H1 (cell line): Measurements from ENCODE around the gene TMEM25. TPM values are rescaled to one million over a fixed set of nuclear protein-coding genes. Genes with fewer than 3 reads are reported as not detected.

Source experiments
- CTCF ChIA-PET: fragments of 300-600 bp; sonication (Branson Sonifier 250); formaldehyde crosslinking; loops from one replicate; lab custom pipeline; 2021; ENCODE audit not compliant: partially characterized antibody; lab: Charles Lee
- POLR2A ChIA-PET: fragments of 300-600 bp; sonication (Branson Sonifier 250); formaldehyde crosslinking; loops from one replicate; lab custom pipeline; 2021; ENCODE audit warnings: inconsistent platforms; ENCODE audit not compliant: partially characterized antibody; lab: Charles Lee
- DNase-seq, 2 experiments: peaks; one replicate each; pipeline versions ENCODE4 v3.0.0 to v3.0.0-alpha.2; 2010 to 2022; ENCODE audit warnings: low spot score in 2 of 2, low read depth in 1 of 2, mixed read lengths in 1 of 2
- FAIRE-seq: peaks from 2 replicates; lab custom pipeline; 2011; peaks lifted over from hg19 to GRCh38; lab: Jason Lieb, UNC
- H2AFZ ChIP-seq: 2 replicates; pipeline ENCODE4 v1.8.1; 2012; ENCODE audit warnings: low read length, inconsistent platforms
- H2AK5ac ChIP-seq: 2 replicates; pipeline ENCODE4 v1.6.1; 2013; ENCODE audit warnings: low read depth, low read length
- H2BK120ac ChIP-seq: replicated peaks from 2 replicates; pipeline ENCODE3; 2013; ENCODE audit warnings: low read depth, low read length, inconsistent platforms
- H2BK12ac ChIP-seq: 2 replicates; pipeline ENCODE4 v1.6.1; 2013; ENCODE audit warnings: low read depth, low read length
- H2BK15ac ChIP-seq: 2 replicates; pipeline ENCODE4 v1.6.1; 2013; ENCODE audit warnings: low read length
- H2BK20ac ChIP-seq: 2 replicates; pipeline ENCODE4 v1.6.1; 2013; ENCODE audit warnings: low read length
- H2BK5ac ChIP-seq: 2 replicates; pipeline ENCODE4 v1.6.1; 2013; ENCODE audit warnings: low read depth, low read length
- H3K14ac ChIP-seq: 2 replicates; pipeline ENCODE4 v1.6.1; 2013; ENCODE audit warnings: inconsistent platforms; ENCODE audit not compliant: insufficient read length
- H3K18ac ChIP-seq: 2 replicates; pipeline ENCODE4 v1.6.1; 2013; ENCODE audit warnings: low read length; ENCODE audit errors: extremely low read depth
- H3K23ac ChIP-seq: 2 replicates; pipeline ENCODE4 v1.6.1; 2013; ENCODE audit warnings: inconsistent platforms; ENCODE audit not compliant: insufficient read length
- H3K23me2 ChIP-seq: 2 replicates; pipeline ENCODE4 v1.6.1; 2013; ENCODE audit warnings: low read depth, low read length
- H3K27ac ChIP-seq: 2 replicates; pipeline ENCODE4 v1.6.1; 2011; ENCODE audit warnings: low read depth, low read length, inconsistent platforms
- H3K27me3 ChIP-seq, 4 experiments: replicated peaks in 1 of 4; 1 replicate in 1 of 4; 2 replicates in 3 of 4; pipeline versions ENCODE4 v1.6.1 to v1.8.1; 2011 to 2013; ENCODE audit warnings: low read length in 3 of 4, mild to moderate bottlenecking in 3 of 4, inconsistent platforms in 2 of 4, mixed read lengths in 2 of 4, moderate library complexity in 1 of 4; ENCODE audit not compliant: control insufficient read depth in 3 of 4, insufficient read depth in 3 of 4; ENCODE audit errors: extremely low read depth in 1 of 4
- H3K36me3 ChIP-seq, 4 experiments: 2 replicates each; pipeline versions ENCODE4 v1.6.1 to v1.8.1; 2011 to 2013; ENCODE audit warnings: mild to moderate bottlenecking in 4 of 4, low read length in 3 of 4, moderate library complexity in 2 of 4, control low read depth in 1 of 4, inconsistent platforms in 1 of 4; ENCODE audit not compliant: insufficient read depth in 4 of 4, control insufficient read depth in 2 of 4
- H3K4ac ChIP-seq: replicated peaks from 2 replicates; pipeline ENCODE3; 2013; ENCODE audit warnings: low read length, low read depth, mixed read lengths, inconsistent platforms; ENCODE audit not compliant: insufficient read length
- H3K4me1 ChIP-seq, 4 experiments: replicated peaks in 1 of 4; 1 replicate in 1 of 4; 2 replicates in 3 of 4; pipeline versions ENCODE4 v1.6.1 to v1.8.1; 2011 to 2013; ENCODE audit warnings: low read length in 3 of 4, inconsistent platforms in 2 of 4, mixed read lengths in 1 of 4; ENCODE audit not compliant: insufficient read depth in 4 of 4, control insufficient read depth in 3 of 4
- H3K4me2 ChIP-seq, 2 experiments: 2 replicates each; pipeline versions ENCODE4 v1.6.1 to v1.8.1; 2011 to 2013; ENCODE audit warnings: low read depth in 2 of 2, low read length in 2 of 2, control low read depth in 1 of 2, inconsistent platforms in 1 of 2, mild to moderate bottlenecking in 1 of 2; ENCODE audit not compliant: insufficient read depth in 1 of 2
- H3K4me3 ChIP-seq, 4 experiments: fragments of 200-600, 300-600 bp in 1 of 4; sonication (generic), shearing (Covaris generic), sonication (Bioruptor Twin) in 1 of 4; 2 replicates each; pipeline versions ENCODE4 v1.5.1 to v1.8.1; 2011 to 2016; ENCODE audit warnings: low read length in 4 of 4, low read depth in 3 of 4, control low read depth in 2 of 4, inconsistent platforms in 2 of 4, mild to moderate bottlenecking in 2 of 4, mixed read lengths in 1 of 4, moderate library complexity in 1 of 4; ENCODE audit not compliant: insufficient read depth in 2 of 4; ENCODE audit errors: extremely low read depth in 1 of 4
- H3K56ac ChIP-seq: replicated peaks from 2 replicates; pipeline ENCODE3; 2013; ENCODE audit warnings: low read depth, mild to moderate bottlenecking, mixed read lengths, low read length, inconsistent platforms; ENCODE audit not compliant: insufficient read length
- H3K79me1 ChIP-seq: 2 replicates; pipeline ENCODE4 v1.6.1; 2013; ENCODE audit warnings: low read depth, low read length, control low read depth
- H3K79me2 ChIP-seq, 2 experiments: 2 replicates each; pipeline versions ENCODE4 v1.6.1 to v1.8.1; 2012 to 2013; ENCODE audit warnings: low read length in 2 of 2, mild to moderate bottlenecking in 2 of 2, inconsistent platforms in 1 of 2; ENCODE audit not compliant: insufficient read depth in 2 of 2, control insufficient read depth in 1 of 2
- H3K9ac ChIP-seq, 4 experiments: replicated peaks in 1 of 4; 1 replicate in 1 of 4; 2 replicates in 3 of 4; pipeline versions ENCODE4 v1.6.1 to v1.8.1; 2011 to 2013; ENCODE audit warnings: low read depth in 3 of 4, low read length in 3 of 4, control low read depth in 2 of 4, mild to moderate bottlenecking in 2 of 4, moderate library complexity in 2 of 4, inconsistent platforms in 1 of 4; ENCODE audit errors: extremely low read depth in 1 of 4
- H3K9me3 ChIP-seq, 2 experiments: 2 replicates each; pipeline versions ENCODE4 v1.6.1 to v1.8.1; 2012 to 2013; ENCODE audit warnings: mild to moderate bottlenecking in 2 of 2, moderate library complexity in 2 of 2, control low read depth in 1 of 2, inconsistent platforms in 1 of 2, low read depth in 1 of 2, low read length in 1 of 2, mixed read lengths in 1 of 2; ENCODE audit not compliant: insufficient read depth in 2 of 2
- H4K20me1 ChIP-seq, 2 experiments: replicated peaks in 1 of 2; 2 replicates each; pipeline versions ENCODE3 to v1.8.1; 2011 to 2013; ENCODE audit warnings: inconsistent platforms in 2 of 2, low read length in 2 of 2, mild to moderate bottlenecking in 1 of 2; ENCODE audit not compliant: insufficient read depth in 2 of 2, control insufficient read depth in 1 of 2
- H4K5ac ChIP-seq: 2 replicates; pipeline ENCODE4 v1.6.1; 2013; ENCODE audit warnings: low read length, low read depth, mixed read lengths, inconsistent platforms; ENCODE audit not compliant: insufficient read length
- H4K8ac ChIP-seq: 2 replicates; pipeline ENCODE4 v1.8.0; 2013; ENCODE audit warnings: mild to moderate bottlenecking, moderate library complexity, low read length, inconsistent platforms; ENCODE audit not compliant: insufficient read depth; ENCODE audit errors: extremely low read depth
- H4K91ac ChIP-seq: replicated peaks from 2 replicates; pipeline ENCODE3; 2013; ENCODE audit warnings: low read length, mixed read lengths, inconsistent platforms; ENCODE audit not compliant: insufficient read length
- BCL11A ChIP-seq, 2 experiments: IDR thresholded peaks; one replicate each; pipeline ENCODE4 v1.6.1; 2011; ENCODE audit warnings: low read depth in 2 of 2, low read length in 2 of 2, mild to moderate bottlenecking in 2 of 2
- E2F6 ChIP-seq: IDR thresholded peaks from 2 replicates; pipeline ENCODE4 v1.6.1; 2012; ENCODE audit warnings: inconsistent platforms
- EP300 ChIP-seq, 2 experiments: IDR thresholded peaks; 1 replicate in 1 of 2; 2 replicates in 1 of 2; pipeline ENCODE4 v1.6.1; 2011 to 2012; ENCODE audit warnings: low read depth in 2 of 2, low read length in 2 of 2, mild to moderate bottlenecking in 2 of 2, borderline replicate concordance in 1 of 2, inconsistent platforms in 1 of 2, moderate library complexity in 1 of 2
- FOSL1 ChIP-seq: IDR thresholded peaks from 2 replicates; pipeline ENCODE4 v1.6.1; 2011; ENCODE audit warnings: mild to moderate bottlenecking, low read depth, low read length, moderate library complexity; ENCODE audit not compliant: insufficient read depth
- GTF2F1 ChIP-seq: IDR thresholded peaks from 2 replicates; pipeline ENCODE4 v1.6.1; 2012; ENCODE audit warnings: low read depth, low read length, improper control_type of control experiment, borderline replicate concordance
- KDM1A ChIP-seq: fragments of 200-600, 300-600 bp; sonication (generic); IDR thresholded peaks from 2 replicates; pipeline ENCODE4 v1.7.1; 2016; ENCODE audit warnings: mild to moderate bottlenecking, low read length, borderline replicate concordance
- MAX ChIP-seq: IDR thresholded peaks from 2 replicates; pipeline ENCODE4 v1.6.1; 2012; ENCODE audit warnings: inconsistent platforms
- NRF1 ChIP-seq: IDR thresholded peaks from 2 replicates; pipeline ENCODE4 v1.6.1; 2011; ENCODE audit warnings: mild to moderate bottlenecking, low read depth, low read length, improper control_type of control experiment
- PHF8 ChIP-seq: fragments of 200-600 bp; sonication (generic); conservative IDR thresholded peaks from 2 replicates; pipeline ENCODE4 v1.7.1; 2012; ENCODE audit warnings: low read depth, mild to moderate bottlenecking, inconsistent platforms, low read length, moderate library complexity
- RNF2 ChIP-seq: fragments of 200-900, 300-1000 bp; sonication (generic); IDR thresholded peaks from 2 replicates; pipeline ENCODE4 v1.7.1; 2016; ENCODE audit warnings: borderline replicate concordance, low read depth, mild to moderate bottlenecking, antibody characterized with exemption, low read length; ENCODE audit not compliant: poor library complexity, severe bottlenecking; ENCODE audit errors: missing control alignments
- SP1 ChIP-seq: IDR thresholded peaks from 2 replicates; pipeline ENCODE4 v1.6.1; 2011; ENCODE audit warnings: low read depth, low read length
- SRF ChIP-seq: IDR thresholded peaks from 2 replicates; pipeline ENCODE4 v1.6.1; 2011; ENCODE audit warnings: mild to moderate bottlenecking, low read depth, low read length, moderate library complexity
- TAF1 ChIP-seq: IDR thresholded peaks from 2 replicates; pipeline ENCODE4 v1.6.1; 2011; ENCODE audit warnings: mild to moderate bottlenecking, low read depth, low read length
- TCF12 ChIP-seq: IDR thresholded peaks from 2 replicates; pipeline ENCODE4 v1.6.1; 2011; ENCODE audit warnings: low read depth, mild to moderate bottlenecking, low read length
- WGBS, 2 experiments: shearing (Covaris generic) in 1 of 2; methylation state at CpG; one replicate each; pipeline versions ENCODE4 v1.1.6 to v1.1.7; 2013 to 2015; ENCODE audit warnings: low lambda C conversion rate in 2 of 2, mixed read lengths in 2 of 2, inconsistent platforms in 1 of 2, low coverage in 1 of 2, missing lambda C conversion rate in 1 of 2; ENCODE audit not compliant: insufficient replicate concordance in 2 of 2, insufficient coverage in 1 of 2, insufficient read length in 1 of 2; ENCODE audit errors: extremely low coverage in 1 of 2, missing lambda C conversion rate in 1 of 2; 5-methylcytosine and 5-hydroxymethylcytosine counted together
- polyA plus RNA-seq, 7 experiments: library from polyadenylated mRNA; depleted of rRNA in 3 of 7; stranded (reverse) in 5 of 7; unstranded in 2 of 7; fragments of >200 nt in 5 of 7; fragments of 200-250 nt in 2 of 7; gene quantifications; 1 replicate in 5 of 7; 2 replicates in 1 of 7; 4 replicates in 1 of 7; pipeline versions ENCODE4 v1.2.1 to v1.2.3, GENCODE V29; 2011 to 2013; ENCODE audit warnings: missing spikeins in 2 of 7, mixed read lengths in 2 of 7
- total RNA-seq: library from RNA; stranded (reverse); fragmentation: NEBNext Ultra II Directional; extraction: Animal tissue kit (Norgen Biotek cat#: 25700); gene quantifications from 2 replicates; pipeline ENCODE4 v1.2.1, GENCODE V29; 2021

Gene TMEM25
- total and polyA plus RNA-seq, 2 of the 8 experiments (the other 6 are each of a cell fraction or from before 2014, with no cell fraction given): 18.3 to 26.8 TPM

- Histone ChIP-seq H2BK15ac (no peak overlapping the region), H3K36me3 (peaks cover 0 to 13% (median 0%) of the 10 kb centered on the region in 4 experiments; a peak in 3 of 8 replicates), H2AK5ac (no peak overlapping the region), H4K20me1 (no peaks in the 10 kb centered on the region), H3K79me2 (no peaks in the 10 kb centered on the region), H3K4me3 (no peak overlapping the region), H3K56ac (no peak overlapping the region), H2BK5ac (no peak overlapping the region), H3K9me3 (no peaks in the 10 kb centered on the region), H3K23ac (no peak overlapping the region), H3K23me2 (no peaks in the 10 kb centered on the region), H3K79me1 (no peaks in the 10 kb centered on the region), H2BK120ac (no peak overlapping the region), H3K4ac (no peak overlapping the region), H3K4me1 (no peaks in the 10 kb centered on the region), H3K27me3 (no peaks in the 10 kb centered on the region), H4K91ac (no peak overlapping the region), H3K18ac (no peak overlapping the region), H2AFZ (no peak overlapping the region), H4K8ac (no peak overlapping the region), H3K4me2 (no peak overlapping the region), H4K5ac (no peak overlapping the region)
- CTCF ChIA-PET: no interaction called here
- DNase-seq: no peak
- 94% methylated on average over 4 of the region's 4 CpGs; no CpG with 5 or more reads in 1 of the 2 experiments for WGBS, 2 experiments
- no peak for TF ChIP-seq SRF
- TF ChIP-seq TCF12: no peak
- TF ChIP-seq NRF1: no peak
- no peak for TF ChIP-seq RNF2
- no peak for TF ChIP-seq TAF1
- no peak for TF ChIP-seq FOSL1
- no peak for TF ChIP-seq SP1
- TF ChIP-seq EP300 (IDR thresholded peaks at IDR 0.05; ENCODE audit: borderline replicate concordance in 1 of 2, low read depth in 2 of 2, low read length in 2 of 2): no peak
- TF ChIP-seq BCL11A (IDR thresholded peaks at IDR 0.05; ENCODE audit: low read depth in 2 of 2, low read length in 2 of 2): no peak
- no peak for TF ChIP-seq MAX
- TF ChIP-seq GTF2F1: no peak
- TF ChIP-seq E2F6: no peak
- TF ChIP-seq KDM1A: no peak
- TF ChIP-seq PHF8: no peak
- TF ChIP-seq, all 59 proteins: peak for 0
- POLR2A ChIA-PET: no interaction called here
- H3K27ac ChIP-seq: no peak overlapping the region
- H3K14ac ChIP-seq: no peak overlapping the region
- no peak overlapping the region for H2BK20ac ChIP-seq
- H3K9ac ChIP-seq: no peak overlapping the region
- no peak overlapping the region for H2BK12ac ChIP-seq
- no peak for FAIRE-seq
Observed at GRCh38 chr11:118552341-118552740, 21.3 kb downstream of the TMEM25 start.
